ENCODE data around the gene MGME1.

The MGME1 gene

DNA sequence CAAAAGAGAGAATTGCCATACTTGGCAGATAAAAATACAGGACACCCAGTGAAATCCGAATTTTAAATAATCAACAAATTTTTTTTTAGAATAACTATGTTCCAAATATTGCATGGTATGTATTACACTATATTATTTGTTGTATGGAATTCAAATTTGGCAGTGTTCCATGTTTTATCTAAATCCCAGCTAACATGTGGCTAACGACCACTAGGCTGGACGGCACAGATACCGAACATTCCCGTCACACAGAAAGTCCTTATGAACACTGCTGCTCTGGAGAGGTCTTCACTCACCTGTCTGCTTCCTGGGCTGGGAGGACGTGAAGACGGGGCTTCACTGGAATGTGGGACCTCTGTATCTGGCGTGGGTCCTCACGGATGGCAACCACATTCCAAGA is 33.1 kb upstream of the MGME1 start:
- DNase-seq (ENCODE audit: low spot score): no peak
- H3K9me3 Mint-ChIP-seq: no peaks in the 10 kb centered on the region
- H3K4me3 Mint-ChIP-seq: no peak overlapping the region
- peaks cover 7% of the 10 kb centered on the region for H3K36me3 Mint-ChIP-seq (ENCODE audit: low read depth)
- H3K4me1 Mint-ChIP-seq (ENCODE audit: low read depth): peaks cover 9% of the 10 kb centered on the region
- H3K27ac Mint-ChIP-seq: no peak overlapping the region
- no peaks in the 10 kb centered on the region for H3K27me3 Mint-ChIP-seq (ENCODE audit: low read depth)

DNA sequence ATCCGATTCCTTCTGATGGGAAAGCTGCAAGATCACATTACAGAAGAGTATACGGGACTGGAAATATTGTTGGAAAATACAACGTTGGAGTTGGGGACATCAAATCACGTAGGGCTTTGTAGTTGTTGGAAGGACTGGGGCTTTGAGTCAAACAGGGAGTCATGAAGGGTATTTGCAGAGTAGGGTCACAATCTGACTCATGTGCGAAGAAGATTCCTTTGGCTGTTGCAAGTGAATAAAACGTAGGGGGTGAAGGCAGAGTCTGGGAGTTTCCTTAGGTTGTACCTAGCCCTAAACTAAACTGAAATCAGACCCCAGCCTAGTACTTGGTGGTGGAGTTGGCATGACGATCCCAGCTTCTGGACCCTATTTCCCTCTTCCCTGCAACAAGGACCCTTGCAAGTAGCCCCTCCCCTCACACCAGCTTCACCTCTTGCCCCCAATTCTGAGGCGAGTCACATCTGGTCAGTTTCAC is 32.5 kb upstream of the MGME1 start:
- Mint-ChIP-seq H3K4me3 (no peak overlapping the region), H3K36me3 (ENCODE audit: low read depth) (peaks cover 13% of the 10 kb centered on the region), H3K27me3 (ENCODE audit: low read depth) (no peaks in the 10 kb centered on the region), H3K27ac (no peak overlapping the region), H3K4me1 (ENCODE audit: low read depth) (peaks cover 9% of the 10 kb centered on the region), H3K9me3 (no peaks in the 10 kb centered on the region)
- no peak for DNase-seq (ENCODE audit: low spot score)

DNA sequence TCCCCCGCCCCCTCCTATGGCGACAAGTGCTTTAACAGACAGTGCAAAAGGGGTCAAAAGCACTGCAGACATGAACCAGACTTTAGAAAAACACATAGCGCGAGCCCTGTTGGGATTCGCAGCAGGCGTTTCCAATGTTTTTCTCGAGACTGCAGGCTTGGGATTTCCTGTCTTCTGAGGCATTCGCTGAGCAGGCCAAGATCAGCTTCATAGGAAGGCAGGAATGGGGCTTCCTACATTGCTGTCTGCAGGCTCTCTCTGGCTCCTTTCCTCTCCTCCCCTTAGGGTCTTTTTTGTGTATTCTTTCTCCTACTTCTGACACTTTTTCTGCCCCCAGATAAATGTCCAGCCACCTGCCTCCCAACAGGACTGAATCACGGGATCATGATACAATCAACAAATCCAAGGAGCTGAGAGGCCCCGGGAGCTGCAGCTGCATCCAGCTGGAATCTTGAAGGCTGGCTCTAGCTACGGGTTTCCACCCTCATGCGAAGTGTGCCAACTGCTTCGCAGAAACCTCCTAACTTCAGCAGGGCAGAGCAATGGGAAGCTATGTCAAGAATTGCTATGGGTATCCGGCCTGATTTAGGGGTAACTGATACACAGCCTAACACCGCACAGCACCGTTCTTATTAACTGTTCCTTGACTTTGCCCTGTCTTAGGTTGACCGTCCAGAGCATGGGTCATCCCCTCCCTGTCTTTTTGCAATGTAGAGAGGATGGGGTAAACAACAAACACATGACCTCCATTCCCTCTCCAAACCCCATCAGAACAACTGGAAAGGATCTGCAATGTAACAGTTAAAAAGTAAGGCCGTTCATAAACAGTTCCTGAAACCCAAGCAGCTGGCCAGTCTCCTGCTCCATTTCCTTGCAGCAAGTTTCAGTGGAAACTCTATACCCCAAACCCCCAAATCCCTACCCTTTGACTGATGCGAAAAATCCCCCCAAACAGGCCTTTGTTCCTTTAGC is 31.8 kb upstream of the MGME1 start:
- DNase-seq (ENCODE audit: low spot score): no peak
- H3K36me3 Mint-ChIP-seq (ENCODE audit: low read depth): peaks cover 19% of the 10 kb centered on the region
- peaks cover 9% of the 10 kb centered on the region for H3K4me1 Mint-ChIP-seq (ENCODE audit: low read depth)
- no peaks in the 10 kb centered on the region for H3K9me3 Mint-ChIP-seq
- H3K27me3 Mint-ChIP-seq (ENCODE audit: low read depth): no peaks in the 10 kb centered on the region
- H3K27ac Mint-ChIP-seq: no peak overlapping the region
- H3K4me3 Mint-ChIP-seq: no peak overlapping the region

DNA sequence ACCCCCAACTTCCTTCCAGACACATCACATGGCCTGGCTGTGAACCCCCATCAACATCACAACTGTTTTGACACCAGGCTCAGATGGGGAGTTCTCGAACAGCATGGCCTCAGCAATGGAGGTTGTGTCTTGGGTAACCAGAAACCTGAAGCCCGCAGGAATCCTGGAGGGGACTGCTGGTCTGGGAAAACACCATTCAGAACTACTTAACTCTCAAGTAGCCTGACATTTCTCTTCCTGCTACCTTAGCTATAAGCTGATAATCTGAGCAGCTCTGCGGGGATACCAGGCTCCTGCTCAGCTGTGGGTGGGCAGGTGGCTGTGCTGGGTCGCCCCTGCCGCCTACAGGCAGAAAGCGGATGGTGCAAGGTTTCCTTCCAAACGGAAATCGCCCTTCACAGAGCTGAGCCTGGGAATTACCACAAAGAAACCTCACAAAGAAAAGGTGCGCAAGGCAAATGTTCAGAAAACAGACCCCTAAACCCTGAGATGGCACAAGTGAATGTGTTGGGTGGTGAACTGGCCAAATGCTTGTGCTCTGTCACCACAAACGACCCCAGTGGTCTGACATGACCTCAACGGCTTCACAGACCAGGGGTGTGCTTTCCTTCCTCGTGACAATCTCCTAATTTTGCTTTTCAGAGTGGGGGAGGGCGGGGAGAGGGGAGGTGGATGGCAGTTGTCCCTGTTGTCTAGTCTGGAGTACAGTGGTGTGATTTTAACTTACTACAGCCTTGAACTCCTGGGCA is 29.8 kb upstream of the MGME1 start:
- Mint-ChIP-seq H3K27me3 (ENCODE audit: low read depth) (no peaks in the 10 kb centered on the region), H3K36me3 (ENCODE audit: low read depth) (peaks cover 39% of the 10 kb centered on the region), H3K9me3 (no peaks in the 10 kb centered on the region), H3K4me3 (no peak overlapping the region), H3K27ac (peak overlapping the region; percentile 74), H3K4me1 (ENCODE audit: low read depth) (peaks cover 12% of the 10 kb centered on the region)
- peak; percentile 45 for DNase-seq (ENCODE audit: low spot score)

DNA sequence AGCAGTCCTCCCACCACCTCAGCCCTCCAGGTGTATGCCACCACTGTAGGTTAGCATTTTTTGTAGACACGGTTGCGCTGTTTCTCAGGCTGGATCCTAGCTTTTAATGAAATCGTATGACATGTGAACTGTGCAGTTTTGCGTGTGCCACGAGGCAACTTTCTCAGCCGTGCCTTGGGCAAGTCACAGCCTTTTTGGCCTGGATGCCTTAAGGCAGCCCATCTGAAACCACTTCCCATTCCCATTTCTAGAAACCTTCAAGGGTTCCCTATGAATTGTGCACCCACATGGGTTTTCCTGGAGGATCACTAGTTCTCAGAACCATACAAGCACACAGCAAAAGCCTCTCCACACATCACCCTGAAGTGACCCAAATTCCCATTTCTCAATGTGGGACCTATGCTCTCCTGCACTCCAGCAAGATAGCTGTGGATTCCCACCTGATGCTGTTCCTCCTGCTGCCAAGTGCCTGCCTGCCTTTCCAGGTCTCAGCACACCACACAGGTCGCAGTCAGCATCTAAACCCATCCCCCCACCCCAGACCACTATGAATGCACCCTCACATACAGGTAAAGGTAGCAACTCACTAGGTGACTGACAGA is 29.1 kb upstream of the MGME1 start:
- no peak overlapping the region for H3K4me3 Mint-ChIP-seq
- DNase-seq (ENCODE audit: low spot score): no peak
- H3K4me1 Mint-ChIP-seq (ENCODE audit: low read depth): peaks cover 14% of the 10 kb centered on the region
- no peaks in the 10 kb centered on the region for H3K27me3 Mint-ChIP-seq (ENCODE audit: low read depth)
- no peaks in the 10 kb centered on the region for H3K9me3 Mint-ChIP-seq
- peak overlapping the region; percentile 36 for H3K27ac Mint-ChIP-seq
- peaks cover 43% of the 10 kb centered on the region for H3K36me3 Mint-ChIP-seq (ENCODE audit: low read depth)

DNA sequence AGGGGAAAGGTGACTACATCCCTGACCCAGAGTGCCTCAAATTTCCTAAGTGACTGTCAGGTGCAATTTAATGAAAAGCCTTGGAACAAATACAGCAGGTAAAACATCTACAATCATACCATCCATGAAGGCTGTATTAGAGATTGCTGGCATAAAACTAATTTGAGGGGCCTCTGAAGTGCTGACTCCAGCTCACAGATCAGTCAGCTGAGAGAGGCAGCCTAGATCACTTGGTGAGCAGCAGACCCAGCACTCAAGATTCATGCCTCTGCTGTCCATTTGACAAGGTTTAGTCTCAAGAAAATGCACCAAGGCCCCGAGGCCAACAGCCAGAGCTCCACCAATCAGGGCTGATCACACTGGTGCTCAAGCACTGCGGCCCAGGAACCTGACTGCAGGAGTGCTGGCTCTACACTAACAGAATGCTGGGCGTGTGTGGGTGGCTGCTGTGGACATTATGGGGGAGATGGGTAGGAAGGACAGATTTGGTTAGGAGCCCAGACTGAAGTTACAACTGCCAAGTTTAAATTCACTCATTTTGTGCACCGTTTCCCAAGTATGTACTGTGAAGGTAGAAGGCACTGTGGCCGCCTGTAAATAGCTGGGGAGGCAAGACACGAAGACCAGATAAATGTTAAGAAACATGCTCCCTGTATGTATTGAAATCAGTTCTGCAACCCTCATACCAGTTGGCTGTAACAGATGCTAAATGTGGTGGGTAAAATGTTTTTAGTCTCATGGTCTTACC is 28.4 kb upstream of the MGME1 start:
- peak overlapping the region; percentile 19 for H3K27ac Mint-ChIP-seq
- no peak for DNase-seq (ENCODE audit: low spot score)
- no peaks in the 10 kb centered on the region for H3K9me3 Mint-ChIP-seq
- H3K4me1 Mint-ChIP-seq (ENCODE audit: low read depth): peaks cover 18% of the 10 kb centered on the region
- H3K4me3 Mint-ChIP-seq: no peak overlapping the region
- H3K27me3 Mint-ChIP-seq (ENCODE audit: low read depth): no peaks in the 10 kb centered on the region
- peaks cover 50% of the 10 kb centered on the region for H3K36me3 Mint-ChIP-seq (ENCODE audit: low read depth)

DNA sequence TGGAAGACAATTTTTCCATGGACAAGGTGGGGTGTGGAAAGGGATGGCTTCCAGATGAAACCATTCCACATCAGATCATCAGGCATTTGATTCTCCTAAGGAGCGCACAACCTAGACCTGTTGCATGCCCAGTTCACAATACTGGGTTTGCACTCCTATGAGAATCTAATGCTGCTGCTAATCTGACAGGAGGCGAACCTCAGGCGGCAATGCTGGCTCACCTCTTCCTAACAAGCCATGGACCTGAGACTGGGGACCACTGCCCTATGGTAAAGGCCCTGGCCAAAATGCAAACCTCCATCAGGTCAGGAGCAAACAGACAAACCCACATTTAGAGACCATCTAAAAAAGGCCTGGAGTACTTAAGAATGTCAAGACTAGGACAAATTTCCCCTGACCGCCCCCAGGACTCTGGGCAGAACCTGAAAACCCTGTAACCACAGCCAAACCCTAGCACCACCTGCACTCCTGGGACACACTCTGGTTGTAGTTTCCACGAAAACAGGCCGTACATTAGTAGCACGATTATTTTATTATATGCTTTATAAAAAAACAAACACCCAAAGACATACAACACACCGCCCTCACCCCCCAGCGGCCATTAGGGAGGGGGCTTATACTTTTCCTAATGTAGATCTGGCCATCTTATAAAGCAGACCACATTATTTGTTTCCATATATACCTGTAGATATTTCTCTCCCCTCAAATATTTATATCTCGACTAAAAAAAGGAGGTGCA is 27.6 kb upstream of the MGME1 start:
- no peaks in the 10 kb centered on the region for H3K27me3 Mint-ChIP-seq (ENCODE audit: low read depth)
- peaks cover 56% of the 10 kb centered on the region for H3K36me3 Mint-ChIP-seq (ENCODE audit: low read depth)
- no peak for DNase-seq (ENCODE audit: low spot score)
- H3K4me1 Mint-ChIP-seq (ENCODE audit: low read depth): peaks cover 18% of the 10 kb centered on the region
- no peaks in the 10 kb centered on the region for H3K9me3 Mint-ChIP-seq
- no peak overlapping the region for H3K27ac Mint-ChIP-seq
- no peak overlapping the region for H3K4me3 Mint-ChIP-seq

DNA sequence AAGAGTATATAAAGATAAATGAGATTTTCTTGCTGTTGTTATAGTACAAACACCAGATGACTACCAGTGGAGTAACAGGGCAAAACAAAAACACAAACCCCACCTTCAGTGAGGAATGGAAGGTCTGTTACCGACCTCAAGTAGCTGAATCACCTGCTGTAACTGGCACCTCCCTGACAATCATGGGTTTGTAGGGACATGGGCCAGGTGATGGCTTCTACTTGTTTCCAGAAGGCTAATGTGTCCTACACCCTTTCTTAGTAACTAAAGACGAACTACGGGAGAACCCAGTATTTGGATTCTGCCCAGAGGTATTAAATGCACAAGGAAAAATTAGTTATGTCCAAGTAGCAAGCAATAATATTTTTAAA is 27.0 kb upstream of the MGME1 start:
- H3K27me3 Mint-ChIP-seq (ENCODE audit: low read depth): no peaks in the 10 kb centered on the region
- H3K4me3 Mint-ChIP-seq: no peak overlapping the region
- no peak overlapping the region for H3K27ac Mint-ChIP-seq
- peaks cover 62% of the 10 kb centered on the region for H3K36me3 Mint-ChIP-seq (ENCODE audit: low read depth)
- no peaks in the 10 kb centered on the region for H3K9me3 Mint-ChIP-seq
- H3K4me1 Mint-ChIP-seq (ENCODE audit: low read depth): peaks cover 18% of the 10 kb centered on the region
- no peak for DNase-seq (ENCODE audit: low spot score)

DNA sequence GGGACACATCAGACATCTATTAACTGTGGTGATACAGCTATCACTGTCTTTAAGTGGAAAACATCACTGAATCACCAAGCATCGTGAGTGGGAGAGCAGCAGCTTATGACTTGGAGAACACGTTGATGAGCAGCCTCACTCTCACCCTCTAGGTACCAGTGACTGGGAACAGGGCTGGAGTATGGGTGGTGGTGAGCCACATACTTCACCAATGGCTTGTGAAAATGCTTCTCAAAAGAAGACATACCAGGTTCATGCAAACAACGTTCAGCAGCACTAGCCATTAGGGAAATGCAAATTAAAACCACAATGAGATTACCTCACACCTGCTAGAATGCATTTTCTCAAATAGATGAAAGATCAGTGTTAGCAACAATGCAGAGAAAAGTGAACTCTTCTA is 25.5 kb upstream of the MGME1 start:
- Mint-ChIP-seq H3K4me1 (ENCODE audit: low read depth) (peaks cover 18% of the 10 kb centered on the region), H3K36me3 (ENCODE audit: low read depth) (peaks cover 76% of the 10 kb centered on the region), H3K27me3 (ENCODE audit: low read depth) (no peaks in the 10 kb centered on the region), H3K4me3 (no peak overlapping the region), H3K27ac (no peak overlapping the region), H3K9me3 (no peaks in the 10 kb centered on the region)
- DNase-seq (ENCODE audit: low spot score): no peak

DNA sequence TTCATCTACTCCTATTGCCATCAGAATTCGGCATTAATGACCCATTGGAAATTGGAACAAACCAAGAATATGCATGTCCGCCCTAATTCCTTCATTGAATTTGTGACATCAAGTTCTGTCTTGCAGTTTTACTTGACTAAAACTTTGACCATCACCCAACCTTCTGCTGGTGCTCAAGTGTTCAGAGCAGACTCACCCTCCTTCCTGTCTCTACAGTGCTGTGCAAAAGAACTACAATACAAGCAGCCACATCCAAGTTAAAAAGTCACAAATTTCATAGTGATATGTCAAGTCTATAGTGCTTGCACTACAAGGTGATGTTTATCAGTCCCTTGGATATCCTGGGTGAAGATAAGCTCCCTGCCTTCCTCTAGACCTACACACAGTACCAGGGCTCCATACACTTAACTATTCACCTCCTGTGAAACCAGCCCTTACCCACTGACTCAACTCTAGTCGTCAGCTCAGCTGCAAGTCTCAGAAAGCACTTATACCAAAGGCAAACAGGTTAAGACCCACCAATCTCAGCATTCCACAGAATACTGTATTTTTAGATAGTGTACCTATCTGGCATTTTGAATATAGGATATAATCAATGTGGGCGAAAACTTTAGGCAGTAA is 23.9 kb upstream of the MGME1 start:
- H3K27ac Mint-ChIP-seq: peak overlapping the region; percentile 0
- peaks cover 90% of the 10 kb centered on the region for H3K36me3 Mint-ChIP-seq (ENCODE audit: low read depth)
- peaks cover 11% of the 10 kb centered on the region for H3K4me1 Mint-ChIP-seq (ENCODE audit: low read depth)
- no peak overlapping the region for H3K4me3 Mint-ChIP-seq
- no peaks in the 10 kb centered on the region for H3K27me3 Mint-ChIP-seq (ENCODE audit: low read depth)
- H3K9me3 Mint-ChIP-seq: no peaks in the 10 kb centered on the region
- DNase-seq (ENCODE audit: low spot score): no peak

DNA sequence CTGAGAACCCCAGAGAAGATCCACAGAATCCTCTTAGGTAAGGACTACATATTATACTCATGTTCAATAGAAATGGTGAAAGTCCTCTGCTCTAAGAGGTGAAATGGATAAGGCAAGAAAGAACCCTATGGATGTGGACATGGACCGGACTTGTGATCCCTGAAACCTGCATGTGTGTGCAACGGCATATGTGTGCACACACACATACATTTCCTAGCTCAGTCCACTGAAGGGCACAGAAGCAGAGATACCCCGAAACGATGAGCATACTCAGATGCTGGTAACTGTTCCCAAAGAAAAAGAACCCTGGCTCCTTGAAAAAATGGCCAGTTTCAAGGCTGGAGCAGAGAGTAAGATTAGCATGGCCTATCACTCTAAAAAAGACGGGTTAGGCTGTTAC is 22.8 kb upstream of the MGME1 start:
- Mint-ChIP-seq H3K9me3 (no peaks in the 10 kb centered on the region), H3K4me1 (ENCODE audit: low read depth) (peaks cover 9% of the 10 kb centered on the region), H3K27me3 (ENCODE audit: low read depth) (no peaks in the 10 kb centered on the region), H3K4me3 (no peak overlapping the region), H3K27ac (no peak overlapping the region), H3K36me3 (ENCODE audit: low read depth) (peaks cover 93% of the 10 kb centered on the region)
- no peak for DNase-seq (ENCODE audit: low spot score)

DNA sequence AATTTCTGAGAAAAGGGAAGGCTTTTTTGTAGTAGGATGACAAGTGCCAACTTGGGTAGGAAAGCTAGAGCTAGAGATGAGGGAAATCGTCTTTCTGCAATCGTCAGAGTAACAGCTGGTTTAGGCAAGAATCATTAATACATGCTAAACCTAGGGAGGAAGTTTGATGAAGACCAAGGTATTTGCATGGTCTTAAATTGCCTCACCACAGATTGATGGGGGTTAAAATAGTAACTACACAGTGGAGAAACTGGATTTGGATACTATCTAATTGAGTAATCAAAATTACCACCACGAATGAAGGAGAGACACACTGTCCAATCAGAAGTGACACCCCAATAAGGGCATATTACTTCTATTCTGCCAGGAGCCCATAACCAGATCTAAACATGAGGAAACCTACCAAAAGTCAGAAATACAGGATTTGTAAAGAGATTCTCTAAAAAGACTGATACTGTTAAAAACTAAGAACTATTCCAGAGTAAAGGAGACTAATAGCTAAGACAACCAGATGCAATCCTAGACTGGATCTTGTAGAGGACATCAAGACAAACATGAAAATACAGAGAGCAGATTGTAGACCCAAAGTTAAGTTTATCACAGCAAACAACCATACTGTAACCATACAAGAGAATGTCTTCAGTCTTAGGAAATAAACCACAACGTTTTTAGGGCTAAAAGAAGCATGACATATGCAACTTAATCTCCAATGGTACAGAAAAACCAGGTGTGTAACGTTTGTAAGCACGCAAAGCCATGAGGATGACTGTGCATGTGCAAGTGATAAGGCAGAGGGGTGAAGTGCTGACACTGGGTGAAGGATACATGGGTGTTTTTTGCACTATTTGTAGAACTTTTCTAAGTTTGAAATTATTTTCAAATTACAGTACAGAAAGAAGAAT is 22.0 kb upstream of the MGME1 start:
- Mint-ChIP-seq H3K9me3 (no peaks in the 10 kb centered on the region), H3K4me3 (no peak overlapping the region), H3K27ac (no peak overlapping the region), H3K36me3 (ENCODE audit: low read depth) (peaks cover 94% of the 10 kb centered on the region), H3K4me1 (ENCODE audit: low read depth) (peaks cover 9% of the 10 kb centered on the region), H3K27me3 (ENCODE audit: low read depth) (no peaks in the 10 kb centered on the region)
- no peak for DNase-seq (ENCODE audit: low spot score)

Measured in T-helper 2 cell treated with Interferon-gamma antibody and Interleukin-4, amounts not matched to agents 5 μg/mL and 100 μg/mL, for 36 hours (primary cell).